Measurements from ENCODE around the gene RFC4.

- no peak for TF ChIP-seq FOXP2 (optimal IDR thresholded peaks at IDR 0.05; ENCODE audit: control extremely low read depth, extremely low read length, insufficient read depth)
- no peak for TF ChIP-seq EZH2 (IDR thresholded peaks at IDR 0.05)
- TF ChIP-seq POLR2AphosphoS5 (IDR thresholded peaks at IDR 0.05; ENCODE audit: borderline replicate concordance, low read depth, low read length) = no peak
Observed at GRCh38 chr3:186742618-186743380, 63.5 kb downstream of the RFC4 start.
